ENCODE results near the gene SBF2. TPM values are rescaled to one million over a fixed set of nuclear protein-coding genes. Genes with fewer than 3 reads are reported as not detected.

The SBF2 gene
- total RNA-seq, 3 donors from 2014 or later (not counting 1 experiment from before 2014, with no cell fraction given): 25.2 to 26.9 (median 26.3) TPM

DNA sequence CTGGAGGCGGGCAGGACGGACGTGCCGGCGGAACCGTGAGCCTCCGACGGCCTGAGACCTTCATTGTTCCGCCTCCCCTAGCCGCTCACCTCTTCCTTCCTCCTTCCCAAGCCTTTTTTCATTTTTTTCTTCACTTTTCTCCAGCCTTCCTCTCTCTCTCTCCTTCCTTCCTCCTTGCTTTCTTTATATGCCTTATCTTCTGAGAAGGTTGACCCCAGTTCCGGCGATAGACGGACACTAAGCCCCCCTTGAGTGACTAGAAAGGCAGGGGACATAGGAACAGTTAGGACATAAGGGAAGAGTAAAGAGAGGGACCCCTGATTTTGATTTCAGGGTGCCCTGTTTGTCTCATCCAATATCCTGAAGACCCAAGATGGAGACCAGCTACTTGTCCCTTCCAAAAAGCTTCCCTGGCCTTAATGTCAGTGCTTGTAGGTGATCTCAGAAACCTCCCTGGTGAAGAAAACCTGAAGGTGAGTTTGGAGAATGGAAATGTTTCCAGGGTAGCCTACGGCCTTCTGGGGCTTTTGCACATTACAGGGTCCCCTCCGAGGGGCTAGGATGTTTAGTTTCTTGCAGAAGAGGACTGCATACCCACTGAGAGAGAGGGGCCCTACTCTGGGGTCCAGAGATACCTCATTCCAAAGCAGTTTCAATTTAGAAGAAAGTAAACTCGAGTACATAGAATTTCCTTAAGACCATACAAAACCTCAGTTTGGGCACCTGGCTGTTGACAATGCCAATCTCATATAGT, 14.4 kb upstream of the SBF2 start:
- H3K27me3 Mint-ChIP-seq (ENCODE audit: low read depth in 2 of 2): peaks cover 40 to 42% of the 10 kb centered on the region in 2 donors
- TF ChIP-seq CTCF (IDR thresholded peaks at IDR 0.05): no peak
- DNase-seq (no peak), ATAC-seq (no peak)
- H3K4me1 Mint-ChIP-seq: peaks cover 44 to 50% of the 10 kb centered on the region in 2 donors
- H3K27me3 ChIP-seq (ENCODE audit: control insufficient read depth, insufficient read depth, low read length): peaks cover 37% of the 10 kb centered on the region
- H3K9me3 Mint-ChIP-seq: no peaks in the 10 kb centered on the region
- H3K4me1 ChIP-seq (ENCODE audit: control insufficient read depth, insufficient read depth, low read length): peaks cover 50% of the 10 kb centered on the region
- no peak overlapping the region for H3K27ac ChIP-seq (ENCODE audit: low read length)
- H3K9me3 ChIP-seq (ENCODE audit: control insufficient read depth, insufficient read depth, low read length): no peaks in the 10 kb centered on the region
- H3K4me3 Mint-ChIP-seq: peak overlapping the region; percentile 94
- 19% methylated on average over 16 of the region's 16 CpGs for WGBS (ENCODE audit: insufficient coverage)
- intact Hi-C loops (cut with micrococcal nuclease): loop anchor here (1.0 to 10.0 kb wide), 6 partner anchors 100 to 774 kb away; no protein-coding TSS in a partner anchor
- H3K4me3 ChIP-seq (ENCODE audit: low read length): peak overlapping the region; percentile 44
- no peaks in the 10 kb centered on the region for H3K36me3 Mint-ChIP-seq
- peak overlapping the region; percentile 66 to 81 for H3K27ac Mint-ChIP-seq
- no peaks in the 10 kb centered on the region for H3K36me3 ChIP-seq (ENCODE audit: control insufficient read depth, insufficient read depth, low read length)

- Histone ChIP-seq H3K4me1 (ENCODE audit: control insufficient read depth, insufficient read depth, low read length) (peaks cover 55% of the 10 kb centered on the region), H3K27me3 (ENCODE audit: control insufficient read depth, insufficient read depth, low read length) (peaks cover 37% of the 10 kb centered on the region), H3K27ac (ENCODE audit: low read length) (no peak overlapping the region), H3K9me3 (ENCODE audit: control insufficient read depth, insufficient read depth, low read length) (no peaks in the 10 kb centered on the region), H3K36me3 (ENCODE audit: control insufficient read depth, insufficient read depth, low read length) (no peaks in the 10 kb centered on the region), H3K4me3 (ENCODE audit: low read length) (peak overlapping the region; percentile 44)
- no peaks in the 10 kb centered on the region for H3K9me3 Mint-ChIP-seq
- intact Hi-C loops (cut with micrococcal nuclease): loop anchor here (1.0 to 10.0 kb wide), 7 partner anchors 99 to 773 kb away; no protein-coding TSS in a partner anchor
- H3K27ac Mint-ChIP-seq: peak overlapping the region; percentile 66 to 81
- under 1% methylated on average over 62 of the region's 62 CpGs for WGBS (ENCODE audit: insufficient coverage)
- peaks cover 42% of the 10 kb centered on the region in 2 donors for H3K27me3 Mint-ChIP-seq (ENCODE audit: low read depth in 2 of 2)
- H3K36me3 Mint-ChIP-seq: no peaks in the 10 kb centered on the region
- DNase-seq: peak; percentile 80 to 93
- ATAC-seq: peak; percentile 67 to 85 (median 81)
- peak; percentile 99 for TF ChIP-seq CTCF (IDR thresholded peaks at IDR 0.05)
- peaks cover 48 to 51% of the 10 kb centered on the region in 2 donors for H3K4me1 Mint-ChIP-seq
- H3K4me3 Mint-ChIP-seq: peak overlapping the region; percentile 94
Measured at GRCh38 chr11:10307400-10308200, 13.6 kb upstream of the SBF2 start.

DNA sequence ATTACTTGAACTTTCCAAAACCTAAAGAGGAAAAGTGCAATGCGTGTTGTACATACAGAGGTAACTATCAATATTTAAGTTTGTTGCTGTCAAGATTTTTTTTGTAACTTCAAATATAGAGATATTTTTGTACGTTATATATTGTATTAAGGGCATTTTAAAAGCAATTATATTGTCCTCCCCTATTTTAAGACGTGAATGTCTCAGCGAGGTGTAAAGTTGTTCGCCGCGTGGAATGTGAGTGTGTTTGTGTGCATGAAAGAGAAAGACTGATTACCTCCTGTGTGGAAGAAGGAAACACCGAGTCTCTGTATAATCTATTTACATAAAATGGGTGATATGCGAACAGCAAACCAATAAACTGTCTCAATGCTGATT, 13.0 kb upstream of the SBF2 start:
- Histone ChIP-seq H3K4me1 (ENCODE audit: control insufficient read depth, insufficient read depth, low read length) (peaks cover 60% of the 10 kb centered on the region), H3K4me3 (ENCODE audit: low read length) (peak overlapping the region; percentile 44), H3K36me3 (ENCODE audit: control insufficient read depth, insufficient read depth, low read length) (no peaks in the 10 kb centered on the region), H3K27ac (ENCODE audit: low read length) (no peak overlapping the region), H3K27me3 (ENCODE audit: control insufficient read depth, insufficient read depth, low read length) (peaks cover 37% of the 10 kb centered on the region), H3K9me3 (ENCODE audit: control insufficient read depth, insufficient read depth, low read length) (no peaks in the 10 kb centered on the region)
- 0% methylated on average over 7 of the region's 9 CpGs for WGBS (ENCODE audit: insufficient coverage)
- Mint-ChIP-seq H3K9me3 (no peaks in the 10 kb centered on the region), H3K4me3 (peak overlapping the region; percentile 94), H3K4me1 (peaks cover 48 to 54% of the 10 kb centered on the region in 2 donors), H3K36me3 (no peaks in the 10 kb centered on the region), H3K27me3 (ENCODE audit: low read depth in 2 of 2) (peaks cover 37 to 42% of the 10 kb centered on the region in 2 donors), H3K27ac (peak overlapping the region; percentile 66 to 81)
- ATAC-seq (no peak), DNase-seq (no peak)
- no peak for TF ChIP-seq CTCF (IDR thresholded peaks at IDR 0.05)
- intact Hi-C loops (cut with micrococcal nuclease): loop anchor here (1.0 to 10.0 kb wide), 4 partner anchors 335 to 772 kb away; no protein-coding TSS in a partner anchor

All from natural killer cell (primary cell).